Stimulated activated CD4-positive, alpha-beta T cell treated with anti-CD3 and anti-CD28 coated beads, Interleukin-2, amount 100 ng/mL, for 4 hours (primary cell): ENCODE measurements around the gene VAT1L.

Source experiments
- DNase-seq: peaks from one replicate; pipeline ENCODE4 v3.0.0-alpha.2; 2020; ENCODE audit warnings: low read depth

The VAT1L gene

GRCh38 chr16:77869997-77870813 is 81.8 kb downstream of the VAT1L start:
- no peak for DNase-seq

GRCh38 chr16:77871932-77872331 is 83.6 kb downstream of the VAT1L start:
- no peak for DNase-seq

GRCh38 chr16:77873066-77873465 is 84.7 kb downstream of the VAT1L start:
- DNase-seq = no peak

- no peak for DNase-seq
Observed at GRCh38 chr16:77874347-77874746, 86.0 kb downstream of the VAT1L start.

GRCh38 chr16:77876776-77877175 is 88.4 kb downstream of the VAT1L start:
- no peak for DNase-seq

GRCh38 chr16:77877712-77878347 is 89.5 kb downstream of the VAT1L start:
- no peak for DNase-seq

- no peak for DNase-seq
Observed at GRCh38 chr16:77881355-77882030, 93.1 kb downstream of the VAT1L start.

- no peak for DNase-seq
Observed at GRCh38 chr16:77882358-77882757, 94.0 kb downstream of the VAT1L start.

GRCh38 chr16:77885571-77886295 is 97.4 kb downstream of the VAT1L start:
- DNase-seq = no peak

- DNase-seq = no peak
Observed at GRCh38 chr16:77888871-77889270, 100.5 kb downstream of the VAT1L start.

- DNase-seq = no peak
Observed at GRCh38 chr16:77890075-77890474, 101.7 kb downstream of the VAT1L start.

GRCh38 chr16:77894162-77894561 is 105.8 kb downstream of the VAT1L start:
- no peak for DNase-seq

GRCh38 chr16:77895962-77896361 is 107.6 kb downstream of the VAT1L start:
- DNase-seq = no peak

GRCh38 chr16:77896415-77897128 is 108.2 kb downstream of the VAT1L start:
- no peak for DNase-seq

- no peak for DNase-seq
Observed at GRCh38 chr16:77897129-77897437, 108.7 kb downstream of the VAT1L start.

GRCh38 chr16:77897831-77898605 is 109.7 kb downstream of the VAT1L start:
- no peak for DNase-seq

GRCh38 chr16:77898671-77899211 is 110.4 kb downstream of the VAT1L start:
- no peak for DNase-seq

GRCh38 chr16:77899416-77899815 is 111.1 kb downstream of the VAT1L start:
- no peak for DNase-seq

GRCh38 chr16:77905374-77905920 is 117.1 kb downstream of the VAT1L start:
- no peak for DNase-seq

- DNase-seq = no peak
Observed at GRCh38 chr16:77910021-77910420, 121.7 kb downstream of the VAT1L start.

- DNase-seq = no peak
Observed at GRCh38 chr16:77912617-77913016, 124.3 kb downstream of the VAT1L start.
